H1 (cell line): Measurements from ENCODE around the gene SLC1A7. TPM values are rescaled to one million over a fixed set of nuclear protein-coding genes. Genes with fewer than 3 reads are reported as not detected.

Experiments
- CTCF ChIA-PET: fragments of 300-600 bp; sonication (Branson Sonifier 250); formaldehyde crosslinking; loops from one replicate; lab custom pipeline; 2021; ENCODE audit not compliant: partially characterized antibody; lab: Charles Lee
- POLR2A ChIA-PET: fragments of 300-600 bp; sonication (Branson Sonifier 250); formaldehyde crosslinking; loops from one replicate; lab custom pipeline; 2021; ENCODE audit warnings: inconsistent platforms; ENCODE audit not compliant: partially characterized antibody; lab: Charles Lee
- DNase-seq, 2 experiments: peaks; one replicate each; pipeline versions ENCODE4 v3.0.0 to v3.0.0-alpha.2; 2010 to 2022; ENCODE audit warnings: low spot score in 2 of 2, low read depth in 1 of 2, mixed read lengths in 1 of 2
- FAIRE-seq: peaks from 2 replicates; lab custom pipeline; 2011; peaks lifted over from hg19 to GRCh38; lab: Jason Lieb, UNC
- H2AFZ ChIP-seq: 2 replicates; pipeline ENCODE4 v1.8.1; 2012; ENCODE audit warnings: low read length, inconsistent platforms
- H2AK5ac ChIP-seq: 2 replicates; pipeline ENCODE4 v1.6.1; 2013; ENCODE audit warnings: low read depth, low read length
- H2BK120ac ChIP-seq: replicated peaks from 2 replicates; pipeline ENCODE3; 2013; ENCODE audit warnings: low read depth, low read length, inconsistent platforms
- H2BK12ac ChIP-seq: 2 replicates; pipeline ENCODE4 v1.6.1; 2013; ENCODE audit warnings: low read depth, low read length
- H2BK15ac ChIP-seq: 2 replicates; pipeline ENCODE4 v1.6.1; 2013; ENCODE audit warnings: low read length
- H2BK20ac ChIP-seq: 2 replicates; pipeline ENCODE4 v1.6.1; 2013; ENCODE audit warnings: low read length
- H2BK5ac ChIP-seq: 2 replicates; pipeline ENCODE4 v1.6.1; 2013; ENCODE audit warnings: low read depth, low read length
- H3K14ac ChIP-seq: 2 replicates; pipeline ENCODE4 v1.6.1; 2013; ENCODE audit warnings: inconsistent platforms; ENCODE audit not compliant: insufficient read length
- H3K18ac ChIP-seq: 2 replicates; pipeline ENCODE4 v1.6.1; 2013; ENCODE audit warnings: low read length; ENCODE audit errors: extremely low read depth
- H3K23ac ChIP-seq: 2 replicates; pipeline ENCODE4 v1.6.1; 2013; ENCODE audit warnings: inconsistent platforms; ENCODE audit not compliant: insufficient read length
- H3K23me2 ChIP-seq: 2 replicates; pipeline ENCODE4 v1.6.1; 2013; ENCODE audit warnings: low read depth, low read length
- H3K27ac ChIP-seq: 2 replicates; pipeline ENCODE4 v1.6.1; 2011; ENCODE audit warnings: low read depth, low read length, inconsistent platforms
- H3K27me3 ChIP-seq, 4 experiments: replicated peaks in 1 of 4; 1 replicate in 1 of 4; 2 replicates in 3 of 4; pipeline versions ENCODE4 v1.6.1 to v1.8.1; 2011 to 2013; ENCODE audit warnings: low read length in 3 of 4, mild to moderate bottlenecking in 3 of 4, inconsistent platforms in 2 of 4, mixed read lengths in 2 of 4, moderate library complexity in 1 of 4; ENCODE audit not compliant: control insufficient read depth in 3 of 4, insufficient read depth in 3 of 4; ENCODE audit errors: extremely low read depth in 1 of 4
- H3K36me3 ChIP-seq, 4 experiments: 2 replicates each; pipeline versions ENCODE4 v1.6.1 to v1.8.1; 2011 to 2013; ENCODE audit warnings: mild to moderate bottlenecking in 4 of 4, low read length in 3 of 4, moderate library complexity in 2 of 4, control low read depth in 1 of 4, inconsistent platforms in 1 of 4; ENCODE audit not compliant: insufficient read depth in 4 of 4, control insufficient read depth in 2 of 4
- H3K4ac ChIP-seq: replicated peaks from 2 replicates; pipeline ENCODE3; 2013; ENCODE audit warnings: low read length, low read depth, mixed read lengths, inconsistent platforms; ENCODE audit not compliant: insufficient read length
- H3K4me1 ChIP-seq, 4 experiments: replicated peaks in 1 of 4; 1 replicate in 1 of 4; 2 replicates in 3 of 4; pipeline versions ENCODE4 v1.6.1 to v1.8.1; 2011 to 2013; ENCODE audit warnings: low read length in 3 of 4, inconsistent platforms in 2 of 4, mixed read lengths in 1 of 4; ENCODE audit not compliant: insufficient read depth in 4 of 4, control insufficient read depth in 3 of 4
- H3K4me2 ChIP-seq, 2 experiments: 2 replicates each; pipeline versions ENCODE4 v1.6.1 to v1.8.1; 2011 to 2013; ENCODE audit warnings: low read depth in 2 of 2, low read length in 2 of 2, control low read depth in 1 of 2, inconsistent platforms in 1 of 2, mild to moderate bottlenecking in 1 of 2; ENCODE audit not compliant: insufficient read depth in 1 of 2
- H3K4me3 ChIP-seq, 4 experiments: fragments of 200-600, 300-600 bp in 1 of 4; sonication (generic), shearing (Covaris generic), sonication (Bioruptor Twin) in 1 of 4; 2 replicates each; pipeline versions ENCODE4 v1.5.1 to v1.8.1; 2011 to 2016; ENCODE audit warnings: low read length in 4 of 4, low read depth in 3 of 4, control low read depth in 2 of 4, inconsistent platforms in 2 of 4, mild to moderate bottlenecking in 2 of 4, mixed read lengths in 1 of 4, moderate library complexity in 1 of 4; ENCODE audit not compliant: insufficient read depth in 2 of 4; ENCODE audit errors: extremely low read depth in 1 of 4
- H3K56ac ChIP-seq: replicated peaks from 2 replicates; pipeline ENCODE3; 2013; ENCODE audit warnings: low read depth, mild to moderate bottlenecking, mixed read lengths, low read length, inconsistent platforms; ENCODE audit not compliant: insufficient read length
- H3K79me1 ChIP-seq: 2 replicates; pipeline ENCODE4 v1.6.1; 2013; ENCODE audit warnings: low read depth, low read length, control low read depth
- H3K79me2 ChIP-seq, 2 experiments: 2 replicates each; pipeline versions ENCODE4 v1.6.1 to v1.8.1; 2012 to 2013; ENCODE audit warnings: low read length in 2 of 2, mild to moderate bottlenecking in 2 of 2, inconsistent platforms in 1 of 2; ENCODE audit not compliant: insufficient read depth in 2 of 2, control insufficient read depth in 1 of 2
- H3K9ac ChIP-seq, 4 experiments: replicated peaks in 1 of 4; 1 replicate in 1 of 4; 2 replicates in 3 of 4; pipeline versions ENCODE4 v1.6.1 to v1.8.1; 2011 to 2013; ENCODE audit warnings: low read depth in 3 of 4, low read length in 3 of 4, control low read depth in 2 of 4, mild to moderate bottlenecking in 2 of 4, moderate library complexity in 2 of 4, inconsistent platforms in 1 of 4; ENCODE audit errors: extremely low read depth in 1 of 4
- H3K9me3 ChIP-seq, 2 experiments: 2 replicates each; pipeline versions ENCODE4 v1.6.1 to v1.8.1; 2012 to 2013; ENCODE audit warnings: mild to moderate bottlenecking in 2 of 2, moderate library complexity in 2 of 2, control low read depth in 1 of 2, inconsistent platforms in 1 of 2, low read depth in 1 of 2, low read length in 1 of 2, mixed read lengths in 1 of 2; ENCODE audit not compliant: insufficient read depth in 2 of 2
- H4K20me1 ChIP-seq, 2 experiments: replicated peaks in 1 of 2; 2 replicates each; pipeline versions ENCODE3 to v1.8.1; 2011 to 2013; ENCODE audit warnings: inconsistent platforms in 2 of 2, low read length in 2 of 2, mild to moderate bottlenecking in 1 of 2; ENCODE audit not compliant: insufficient read depth in 2 of 2, control insufficient read depth in 1 of 2
- H4K5ac ChIP-seq: 2 replicates; pipeline ENCODE4 v1.6.1; 2013; ENCODE audit warnings: low read length, low read depth, mixed read lengths, inconsistent platforms; ENCODE audit not compliant: insufficient read length
- H4K8ac ChIP-seq: 2 replicates; pipeline ENCODE4 v1.8.0; 2013; ENCODE audit warnings: mild to moderate bottlenecking, moderate library complexity, low read length, inconsistent platforms; ENCODE audit not compliant: insufficient read depth; ENCODE audit errors: extremely low read depth
- H4K91ac ChIP-seq: replicated peaks from 2 replicates; pipeline ENCODE3; 2013; ENCODE audit warnings: low read length, mixed read lengths, inconsistent platforms; ENCODE audit not compliant: insufficient read length
- CHD2 ChIP-seq: IDR thresholded peaks from 2 replicates; pipeline ENCODE4 v1.6.1; 2012; ENCODE audit warnings: low read length, improper control_type of control experiment
- EP300 ChIP-seq, 2 experiments: IDR thresholded peaks; 1 replicate in 1 of 2; 2 replicates in 1 of 2; pipeline ENCODE4 v1.6.1; 2011 to 2012; ENCODE audit warnings: low read depth in 2 of 2, low read length in 2 of 2, mild to moderate bottlenecking in 2 of 2, borderline replicate concordance in 1 of 2, inconsistent platforms in 1 of 2, moderate library complexity in 1 of 2
- HDAC2 ChIP-seq, 2 experiments: fragments of 300-600 bp in 1 of 2; sonication (generic) in 1 of 2; IDR thresholded peaks; 2 replicates each; pipeline ENCODE4 v1.6.1; 2011 to 2012; ENCODE audit warnings: low read depth in 2 of 2, low read length in 2 of 2, mild to moderate bottlenecking in 2 of 2, moderate library complexity in 2 of 2, borderline replicate concordance in 1 of 2, inconsistent platforms in 1 of 2
- JUND ChIP-seq: IDR thresholded peaks from 2 replicates; pipeline ENCODE4 v1.6.1; 2011; ENCODE audit warnings: mild to moderate bottlenecking, improper control_type of control experiment, low read length
- MAFK ChIP-seq: IDR thresholded peaks from 2 replicates; pipeline ENCODE4 v1.6.1; 2012; ENCODE audit warnings: low read depth, mild to moderate bottlenecking, improper control_type of control experiment, low read length
- PHF8 ChIP-seq: fragments of 200-600 bp; sonication (generic); conservative IDR thresholded peaks from 2 replicates; pipeline ENCODE4 v1.7.1; 2012; ENCODE audit warnings: low read depth, mild to moderate bottlenecking, inconsistent platforms, low read length, moderate library complexity
- POLR2A ChIP-seq, 2 experiments: IDR thresholded peaks; 1 replicate in 1 of 2; 2 replicates in 1 of 2; pipeline ENCODE4 v1.6.1; 2011; ENCODE audit warnings: low read depth in 2 of 2, low read length in 2 of 2, mild to moderate bottlenecking in 2 of 2; ENCODE audit errors: control extremely low read depth in 1 of 2
- SAP30 ChIP-seq: fragments of 300-600 bp; sonication (generic); IDR thresholded peaks from 2 replicates; pipeline ENCODE4 v1.7.1; 2012; ENCODE audit warnings: low read length, moderate library complexity, mild to moderate bottlenecking, inconsistent platforms; ENCODE audit not compliant: insufficient read depth, insufficient replicate concordance
- SP2 ChIP-seq: IDR thresholded peaks from 2 replicates; pipeline ENCODE4 v1.6.1; 2012; ENCODE audit warnings: mild to moderate bottlenecking, low read length, inconsistent platforms
- TAF1 ChIP-seq: IDR thresholded peaks from 2 replicates; pipeline ENCODE4 v1.6.1; 2011; ENCODE audit warnings: mild to moderate bottlenecking, low read depth, low read length
- USF2 ChIP-seq: IDR thresholded peaks from 2 replicates; pipeline ENCODE4 v1.6.1; 2011; ENCODE audit warnings: low read length, improper control_type of control experiment
- WGBS, 2 experiments: shearing (Covaris generic) in 1 of 2; methylation state at CpG; one replicate each; pipeline versions ENCODE4 v1.1.6 to v1.1.7; 2013 to 2015; ENCODE audit warnings: low lambda C conversion rate in 2 of 2, mixed read lengths in 2 of 2, inconsistent platforms in 1 of 2, low coverage in 1 of 2, missing lambda C conversion rate in 1 of 2; ENCODE audit not compliant: insufficient replicate concordance in 2 of 2, insufficient coverage in 1 of 2, insufficient read length in 1 of 2; ENCODE audit errors: extremely low coverage in 1 of 2, missing lambda C conversion rate in 1 of 2; 5-methylcytosine and 5-hydroxymethylcytosine counted together
- polyA plus RNA-seq, 7 experiments: library from polyadenylated mRNA; depleted of rRNA in 3 of 7; stranded (reverse) in 5 of 7; unstranded in 2 of 7; fragments of >200 nt in 5 of 7; fragments of 200-250 nt in 2 of 7; gene quantifications; 1 replicate in 5 of 7; 2 replicates in 1 of 7; 4 replicates in 1 of 7; pipeline versions ENCODE4 v1.2.1 to v1.2.3, GENCODE V29; 2011 to 2013; ENCODE audit warnings: missing spikeins in 2 of 7, mixed read lengths in 2 of 7
- total RNA-seq: library from RNA; stranded (reverse); fragmentation: NEBNext Ultra II Directional; extraction: Animal tissue kit (Norgen Biotek cat#: 25700); gene quantifications from 2 replicates; pipeline ENCODE4 v1.2.1, GENCODE V29; 2021

The SLC1A7 gene
- total and polyA plus RNA-seq, 2 of the 8 experiments (the other 6 are each of a cell fraction or from before 2014, with no cell fraction given), result not detected

DNA sequence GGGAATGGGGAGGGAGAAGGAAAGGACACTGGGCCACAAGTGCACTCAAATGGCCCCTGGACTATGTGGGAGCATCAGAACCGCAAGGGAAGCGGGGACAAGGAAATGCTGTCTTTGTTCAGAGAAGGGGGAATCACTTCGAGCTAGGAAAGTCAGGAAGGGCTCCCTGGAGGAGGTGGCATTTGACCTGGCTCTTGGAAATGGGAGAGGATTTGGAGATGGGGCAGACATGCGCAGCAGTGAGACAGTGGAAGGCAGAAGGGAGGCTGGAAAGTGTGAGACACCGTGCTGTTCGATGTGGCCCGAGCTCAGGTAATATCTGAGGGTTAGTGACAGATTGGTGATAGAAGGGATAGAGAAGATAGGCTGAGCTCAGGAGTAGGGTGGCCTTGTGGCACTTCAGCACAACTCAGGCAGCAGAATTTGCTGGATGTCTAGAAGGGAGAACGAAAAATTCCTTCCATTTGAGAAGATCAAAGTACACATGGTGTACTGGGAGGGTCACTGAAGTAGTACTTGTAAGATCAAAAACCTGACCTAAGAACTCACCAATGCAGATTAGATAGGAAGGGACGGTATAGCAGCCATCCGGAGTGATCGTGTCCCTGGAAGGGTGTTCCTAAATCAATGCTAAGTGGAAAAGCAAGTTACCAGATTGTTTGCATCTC, 25.4 kb downstream of the SLC1A7 start:
- Histone ChIP-seq H3K23ac (no peak overlapping the region), H3K9ac (no peak overlapping the region), H2AFZ (no peak overlapping the region), H3K18ac (peak overlapping the region; percentile 3; the same call in 1 of the 2 replicates), H3K27me3 (no peaks in the 10 kb centered on the region; a peak in 2 of 7 replicates), H4K20me1 (no peaks in the 10 kb centered on the region), H3K79me2 (no peaks in the 10 kb centered on the region), H3K4ac (no peak overlapping the region), H3K79me1 (no peaks in the 10 kb centered on the region), H3K14ac (no peak overlapping the region), H3K23me2 (0 out of 2 replicates have a peak, but pooled peaks cover 3% of the 10 kb centered on the region), H4K91ac (peak overlapping the region; percentile 30), H2BK5ac (no peak overlapping the region), H3K36me3 (no peaks in the 10 kb centered on the region), H3K27ac (no peak overlapping the region), H3K56ac (no peak overlapping the region), H2AK5ac (0 out of 2 replicates have a peak overlapping the region, but pooled peaks have one; percentile 34), H4K8ac (no peak overlapping the region; the same call in 1 of the 2 replicates), H2BK12ac (peak overlapping the region; percentile 53; the same call in 1 of the 2 replicates), H2BK20ac (peak overlapping the region; percentile 93; the same call in 1 of the 2 replicates), H2BK15ac (peak overlapping the region; percentile 88), H2BK120ac (no peak overlapping the region), H3K4me3 (no peak overlapping the region), H4K5ac (no peak overlapping the region), H3K9me3 (peaks cover 0 to 4% of the 10 kb centered on the region in 2 experiments; a peak in 2 of 4 replicates), H3K4me1 (peaks cover 0 to 32% (median 13%) of the 10 kb centered on the region in 4 experiments; a peak in 6 of 7 replicates), H3K4me2 (no peak overlapping the region)
- WGBS, 2 experiments, result 84% methylated on average over 11 of the region's 11 CpGs; no CpG with 5 or more reads in 1 of the 2 experiments
- DNase-seq (no peak), FAIRE-seq (no peak)
- ChIA-PET POLR2A (no interaction called here), CTCF (interaction anchor here (0.8 to 1.7 kb wide), 2 partner anchors 10 to 64 kb away, joined by 3 to 5 read pairs; no protein-coding TSS in a partner anchor)
- TF ChIP-seq JUND, result no peak
- no peak for TF ChIP-seq SAP30
- TF ChIP-seq USF2, result no peak
- no peak for TF ChIP-seq MAFK
- no peak for TF ChIP-seq POLR2A (IDR thresholded peaks at IDR 0.05; ENCODE audit: control extremely low read depth in 1 of 2, low read depth in 2 of 2, low read length in 2 of 2)
- no peak for TF ChIP-seq EP300 (IDR thresholded peaks at IDR 0.05; ENCODE audit: borderline replicate concordance in 1 of 2, low read depth in 2 of 2, low read length in 2 of 2)
- no peak for TF ChIP-seq CHD2
- TF ChIP-seq TAF1, result no peak
- TF ChIP-seq SP2, result no peak
- no peak for TF ChIP-seq HDAC2 (IDR thresholded peaks at IDR 0.05; ENCODE audit: borderline replicate concordance in 1 of 2, low read depth in 2 of 2, low read length in 2 of 2)
- no peak for TF ChIP-seq PHF8
